Upper lobe of left lung (tissue), 6 donors: ENCODE measurements around the gene ERC1. TPM values are rescaled to one million over a fixed set of nuclear protein-coding genes. Genes with fewer than 3 reads are reported as not detected.
"Not testable (repeated sequence)": the region's sequence is repeated elsewhere in the genome, so short reads cannot be mapped to it uniquely, and the experiment has no call there.

Experiments
- ATAC-seq, 2 donors: fragments of 200-7000 bp; cut with Tn5 transposase; one replicate each; pipeline ENCODE4 v1.9.1; 2022; ENCODE audit warnings: mild to moderate bottlenecking in 2 of 2, moderate library complexity in 2 of 2; ENCODE audit not compliant: low FRiP score in 2 of 2
- DNase-seq, 2 donors: peaks; one replicate each; pipeline ENCODE4 v3.0.0-alpha.2; 2019 to 2020
- H3K27ac ChIP-seq, 4 donors: fragments of 200-600 bp; sonication (generic); one replicate each; pipeline ENCODE4 v1.5.1; 2016 to 2019
- H3K27me3 ChIP-seq, 4 donors: fragments of 200-600 bp; sonication (generic); one replicate each; pipeline ENCODE4 v1.5.1; 2017 to 2019
- H3K36me3 ChIP-seq, 4 donors: fragments of 200-600 bp; sonication (generic); one replicate each; pipeline ENCODE4 v1.5.1; 2016 to 2019
- H3K4me1 ChIP-seq, 4 donors: fragments of 200-600 bp; sonication (generic); one replicate each; pipeline ENCODE4 v1.5.1; 2018 to 2019
- H3K4me3 ChIP-seq, 4 donors: fragments of 200-600 bp; sonication (generic); one replicate each; pipeline ENCODE4 v1.5.1; 2017 to 2019; ENCODE audit warnings: mild to moderate bottlenecking in 2 of 4, moderate library complexity in 1 of 4
- H3K9me3 ChIP-seq, 4 donors: fragments of 200-600 bp; sonication (generic); one replicate each; pipeline ENCODE4 v1.5.1; 2018 to 2019
- CTCF ChIP-seq, 6 experiments: fragments of 450-650 bp in 4 of 6; fragments of 200-600 bp in 2 of 6; sonication (generic) in 2 of 6; IDR thresholded peaks; one replicate each; pipeline ENCODE4 v1.5.1; 2016 to 2019; ENCODE audit warnings: antibody characterized with exemption in 6 of 6
- EP300 ChIP-seq, 4 donors: sonication (generic); formaldehyde crosslinking; IDR thresholded peaks; one replicate each; pipeline ENCODE4 v1.5.1; 2017; ENCODE audit warnings: antibody characterized with exemption in 4 of 4, control low read depth in 2 of 4
- POLR2A ChIP-seq, 4 donors: fragments of 450-650 bp; IDR thresholded peaks; one replicate each; pipeline ENCODE4 v1.5.1; 2016 to 2017; ENCODE audit warnings: antibody characterized with exemption in 4 of 4, mild to moderate bottlenecking in 2 of 4
- POLR2AphosphoS5 ChIP-seq, 2 donors: sonication (generic); formaldehyde crosslinking; IDR thresholded peaks; one replicate each; pipeline ENCODE4 v1.5.1; 2017; ENCODE audit warnings: antibody characterized with exemption in 2 of 2
- WGBS, 2 donors: methylation state at CpG; one replicate each; pipeline ENCODE4 v1.1.5; 2017 to 2018; 5-methylcytosine and 5-hydroxymethylcytosine counted together
- total RNA-seq, 6 donors: library from RNA; depleted of rRNA in 4 of 6; stranded (reverse); fragments of >200 nt in 4 of 6; gene quantifications; one replicate each; pipeline versions ENCODE4 v1.1.0 to v1.2.1, GENCODE V29; 2016 to 2021
- donor health status: DM: no; HTN: no; CAD: no; lungs with moderate emphysema.
- donor health status: DM: no; HTN: yes; CAD: no; lungs with severe emphysema.

ERC1 gene
- total RNA-seq, 6 donors from 2014 or later = 37.7 to 158 (median 60.1) TPM

GRCh38 chr12:992647-993046 lies 1.6 kb downstream of the ERC1 start:
- Histone ChIP-seq H3K27me3 (no peaks in the 10 kb centered on the region), H3K27ac (peak overlapping the region in 1 of 4 donors; percentile 96), H3K4me3 (peak overlapping the region in 2 of 4 donors; percentile 88 to 97), H3K4me1 (peaks cover 23 to 35% (median 29%) of the 10 kb centered on the region in 4 donors), H3K36me3 (no peaks in the 10 kb centered on the region), H3K9me3 (no peaks in the 10 kb centered on the region)
- no peak for DNase-seq
- no peak for TF ChIP-seq EP300 (IDR thresholded peaks at IDR 0.05)
- ATAC-seq = no peak
- 28 to 47% methylated on average over 1 of the region's 1 CpG for WGBS, 2 donors

- DNase-seq (no peak), ATAC-seq (no peak)
- H3K9me3 ChIP-seq = no peaks in the 10 kb centered on the region
These were observed 5.9 kb downstream of the ERC1 start for GRCh38 chr12:996881-997280.

GRCh38 chr12:997505-997904 lies 6.5 kb downstream of the ERC1 start:
- no peak for TF ChIP-seq POLR2AphosphoS5 (IDR thresholded peaks at IDR 0.05)
- H3K36me3 ChIP-seq = peaks cover 0 to 7% (median 0%) of the 10 kb centered on the region in 4 donors
- ATAC-seq = no peak
- H3K27me3 ChIP-seq = no peaks in the 10 kb centered on the region
- no peaks in the 10 kb centered on the region for H3K9me3 ChIP-seq
- peaks cover under 1 to 5% (median 4%) of the 10 kb centered on the region in 4 donors for H3K4me1 ChIP-seq
- 78 to 89% methylated on average over 1 of the region's 1 CpG for WGBS, 2 donors
- no peak for DNase-seq
- H3K4me3 ChIP-seq = no peak overlapping the region
- no peak overlapping the region for H3K27ac ChIP-seq

More at GRCh38 chr12:996881-997280, 5.9 kb downstream of the ERC1 start:
- Histone ChIP-seq H3K4me1 (peaks cover 7 to 11% (median 9%) of the 10 kb centered on the region in 4 donors), H3K27me3 (no peaks in the 10 kb centered on the region), H3K27ac (no peak overlapping the region), H3K36me3 (peaks cover 0 to 7% (median 0%) of the 10 kb centered on the region in 4 donors), H3K4me3 (no peak overlapping the region)
- TF ChIP-seq CTCF (IDR thresholded peaks at IDR 0.05) (no peak), POLR2AphosphoS5 (IDR thresholded peaks at IDR 0.05) (no peak), EP300 (IDR thresholded peaks at IDR 0.05) (no peak), POLR2A (IDR thresholded peaks at IDR 0.05) (no peak)
- 97 to 99% methylated on average over 4 of the region's 4 CpGs for WGBS, 2 donors

GRCh38 chr12:998020-998874 lies 7.2 kb downstream of the ERC1 start:
- peak in 1 of 2 donors; percentile 44 for ATAC-seq
- Histone ChIP-seq H3K9me3 (no peaks in the 10 kb centered on the region), H3K27ac (no peak overlapping the region), H3K4me3 (no peak overlapping the region), H3K4me1 (peaks cover 0 to 4% (median 0%) of the 10 kb centered on the region in 4 donors), H3K36me3 (peaks cover 0 to 7% (median 0%) of the 10 kb centered on the region in 4 donors), H3K27me3 (no peaks in the 10 kb centered on the region)
- 82 to 84% methylated on average over 6 of the region's 6 CpGs for WGBS, 2 donors
- TF ChIP-seq POLR2A (IDR thresholded peaks at IDR 0.05) = no peak
- no peak for TF ChIP-seq CTCF (IDR thresholded peaks at IDR 0.05)
- TF ChIP-seq EP300 (IDR thresholded peaks at IDR 0.05) = no peak
- TF ChIP-seq POLR2AphosphoS5 (IDR thresholded peaks at IDR 0.05) = no peak
- no peak for DNase-seq

- not testable (repeated sequence) for DNase-seq, H3K36me3 ChIP-seq, ATAC-seq, H3K27ac ChIP-seq, H3K4me1 ChIP-seq, H3K27me3 ChIP-seq, H3K9me3 ChIP-seq, H3K4me3 ChIP-seq
- WGBS, 2 donors = 96% methylated on average over 4 to 7 of the region's 7 CpGs
These were observed 8.7 kb downstream of the ERC1 start for GRCh38 chr12:999736-1000135.

- H3K36me3 ChIP-seq = peaks cover 0 to 7% (median 0%) of the 10 kb centered on the region in 4 donors
- 80 to 96% methylated on average over 3 of the region's 3 CpGs for WGBS, 2 donors
- H3K9me3 ChIP-seq = no peaks in the 10 kb centered on the region
- ATAC-seq (no peak), DNase-seq (no peak)
- no peak for TF ChIP-seq POLR2AphosphoS5 (IDR thresholded peaks at IDR 0.05)
- H3K4me3 ChIP-seq = no peak overlapping the region
- H3K27me3 ChIP-seq = no peaks in the 10 kb centered on the region
- no peak overlapping the region for H3K27ac ChIP-seq
- H3K4me1 ChIP-seq = no peaks in the 10 kb centered on the region
These were observed 10.5 kb downstream of the ERC1 start for GRCh38 chr12:1001507-1001906.
